Vagina (tissue), 2 donors: Measurements from ENCODE around the gene SYCE3. TPM values are rescaled to one million over a fixed set of nuclear protein-coding genes. Genes with fewer than 3 reads are reported as not detected.
A peak's percentile ranks its signal among the peaks of the same experiment; 100 is the strongest.

Experiments
- DNase-seq, 2 donors: peaks; one replicate each; pipeline ENCODE4 v3.0.0-alpha.2; 2017; ENCODE audit errors: extremely low spot score in 2 of 2
- H3K27ac ChIP-seq: fragments of 200-600 bp; sonication (generic); one replicate; pipeline ENCODE4 v1.5.1; 2019
- H3K27me3 ChIP-seq: fragments of 200-600 bp; sonication (generic); one replicate; pipeline ENCODE4 v1.5.1; 2019
- H3K36me3 ChIP-seq, 2 donors: fragments of 200-600 bp; sonication (generic); one replicate each; pipeline ENCODE4 v1.5.1; 2017 to 2019
- H3K4me1 ChIP-seq: fragments of 200-600 bp; sonication (generic); one replicate; pipeline ENCODE4 v1.5.1; 2019
- H3K4me3 ChIP-seq, 2 donors: fragments of 200-600 bp; sonication (generic); 1 replicate in 1 of 2; 2 replicates in 1 of 2; pipeline ENCODE4 v1.5.1; 2016 to 2019
- H3K9me3 ChIP-seq: fragments of 200-600 bp; sonication (generic); one replicate; pipeline ENCODE4 v1.5.1; 2019
- CTCF ChIP-seq, 3 experiments: fragments of 450-650 bp in 2 of 3; fragments of 200-600 bp in 1 of 3; sonication (generic) in 1 of 3; IDR thresholded peaks; one replicate each; pipeline ENCODE4 v1.5.1; 2017 to 2019; ENCODE audit warnings: antibody characterized with exemption in 3 of 3, mild to moderate bottlenecking in 2 of 3, moderate library complexity in 2 of 3
- POLR2A ChIP-seq, 2 donors: fragments of 450-650 bp; IDR thresholded peaks; one replicate each; pipeline ENCODE4 v1.6.1; 2017; ENCODE audit warnings: antibody characterized with exemption in 2 of 2, mild to moderate bottlenecking in 2 of 2, moderate library complexity in 2 of 2
- POLR2AphosphoS5 ChIP-seq, 2 donors: sonication (generic); formaldehyde crosslinking; IDR thresholded peaks; one replicate each; pipeline ENCODE4 v1.9.0; 2017; ENCODE audit warnings: antibody characterized with exemption in 2 of 2, mild to moderate bottlenecking in 2 of 2, low read depth in 1 of 2; ENCODE audit not compliant: insufficient read depth in 1 of 2
- intact Hi-C: fragments of 100-400 bp; cut with DNase I; formaldehyde crosslinking; loops from one replicate; pipeline ENCODE4 v1.15.1; 2023
- total RNA-seq: library from RNA; depleted of rRNA; stranded (reverse); fragments of >200 nt; gene quantifications from one replicate; pipeline ENCODE4 v1.2.3, GENCODE V29; 2016

The SYCE3 gene
- total RNA-seq, 1 donor from 2014 or later: not detected

GRCh38 chr22:50583294-50583861 lies 20.7 kb upstream of the SYCE3 start:
- intact Hi-C loops: loop anchor here (5.0 kb wide), 2 partner anchors 41 to 56 kb away; partner anchors contain the start of gene SCO2
- TF ChIP-seq POLR2AphosphoS5 (IDR thresholded peaks at IDR 0.05; ENCODE audit: insufficient read depth in 1 of 2, low read depth in 1 of 2): no peak
- TF ChIP-seq POLR2A (IDR thresholded peaks at IDR 0.05): no peak
- no peak for TF ChIP-seq CTCF (IDR thresholded peaks at IDR 0.05)
- H3K27me3 ChIP-seq: no peaks in the 10 kb centered on the region
- no peaks in the 10 kb centered on the region for H3K36me3 ChIP-seq
- H3K4me3 ChIP-seq: peak overlapping the region; percentile 77 to 81
- H3K9me3 ChIP-seq: no peaks in the 10 kb centered on the region
- peak overlapping the region; percentile 70 for H3K27ac ChIP-seq
- no peak for DNase-seq
- H3K4me1 ChIP-seq: peaks cover 25% of the 10 kb centered on the region

GRCh38 chr22:50582493-50583293 lies 20.0 kb upstream of the SYCE3 start, which contains the start of gene CHKB:
TSS of gene CHKB (minus strand) at chr22:50582849. CDS start at chr22:50582781, 68 bp downstream.
- intact Hi-C loops: loop anchor here (5.0 kb wide), 2 partner anchors 40 to 55 kb away; partner anchors contain the start of gene SCO2
- H3K4me1 ChIP-seq: peaks cover 28% of the 10 kb centered on the region
- DNase-seq: peak in 1 of 2 donors; percentile 97

GRCh38 chr22:50581950-50582492 lies 19.3 kb upstream of the SYCE3 start:
- DNase-seq: no peak

More at GRCh38 chr22:50582493-50583293, 20.0 kb upstream of the SYCE3 start, which contains the start of gene CHKB:
- H3K36me3 ChIP-seq: no peaks in the 10 kb centered on the region
- H3K27me3 ChIP-seq: no peaks in the 10 kb centered on the region
- peak within 1 kb of the TSS; percentile 77 to 81 for H3K4me3 ChIP-seq
- peak within 1 kb of the TSS; percentile 97 for H3K27ac ChIP-seq
- no peaks in the 10 kb centered on the region for H3K9me3 ChIP-seq
- TF ChIP-seq POLR2AphosphoS5 (IDR thresholded peaks at IDR 0.05; ENCODE audit: insufficient read depth in 1 of 2, low read depth in 1 of 2): peak; percentile 76 to 86
- TF ChIP-seq CTCF (IDR thresholded peaks at IDR 0.05): no peak
- peak; percentile 66 to 93 for TF ChIP-seq POLR2A (IDR thresholded peaks at IDR 0.05)

More at GRCh38 chr22:50581950-50582492, 19.3 kb upstream of the SYCE3 start:
- intact Hi-C loops: loop anchor here (5.0 kb wide), 2 partner anchors 40 to 55 kb away; partner anchors contain the start of gene SCO2
- H3K27me3 ChIP-seq: no peaks in the 10 kb centered on the region
- H3K9me3 ChIP-seq: no peaks in the 10 kb centered on the region
- H3K27ac ChIP-seq: peak overlapping the region; percentile 97
- no peak for TF ChIP-seq CTCF (IDR thresholded peaks at IDR 0.05)
- TF ChIP-seq POLR2AphosphoS5 (IDR thresholded peaks at IDR 0.05; ENCODE audit: insufficient read depth in 1 of 2, low read depth in 1 of 2): no peak
- no peak for TF ChIP-seq POLR2A (IDR thresholded peaks at IDR 0.05)
- peak overlapping the region; percentile 77 to 81 for H3K4me3 ChIP-seq
- H3K36me3 ChIP-seq: no peaks in the 10 kb centered on the region
- H3K4me1 ChIP-seq: peaks cover 28% of the 10 kb centered on the region
